HG02588 (cell line): ENCODE results near the gene ZNF853.
"Not testable (repeated sequence)": the region's sequence is repeated elsewhere in the genome, so short reads cannot be mapped to it uniquely, and the experiment has no call there.

Experiments used
- ATAC-seq: cut with Tn5 transposase; IDR thresholded peaks from one replicate; pipeline ENCODE4 v1.9.1; 2021; ENCODE audit warnings: mild to moderate bottlenecking, moderate library complexity; ENCODE audit not compliant: unreplicated experiment

ZNF853 gene

GRCh38 chr7:6614953-6615722, at the start of gene ZNF853:
ZNF853 (plus strand) TSS chr7:6615610; CDS start chr7:6616175, 565 bp downstream.
- ATAC-seq, result no peak

GRCh38 chr7:6565655-6566054, 49.8 kb upstream of the ZNF853 start:
- no peak for ATAC-seq

GRCh38 chr7:6567886-6568285, 47.5 kb upstream of the ZNF853 start:
- ATAC-seq, result no peak

GRCh38 chr7:6571160-6571779, 44.1 kb upstream of the ZNF853 start:
- no peak for ATAC-seq

GRCh38 chr7:6575281-6576023, 40.0 kb upstream of the ZNF853 start:
- no peak for ATAC-seq

GRCh38 chr7:6576024-6576866, 39.2 kb upstream of the ZNF853 start:
- no peak for ATAC-seq

- ATAC-seq, result not testable (repeated sequence)
Observed at GRCh38 chr7:6576867-6577368, 38.5 kb upstream of the ZNF853 start.

GRCh38 chr7:6577369-6578113, 37.9 kb upstream of the ZNF853 start, which contains the start of gene ZDHHC4:
ZDHHC4 (plus strand) TSS chr7:6577454; CDS start chr7:6580562, 3,108 bp downstream.
- ATAC-seq, result peak; percentile 93

GRCh38 chr7:6578114-6579084, 37.0 kb upstream of the ZNF853 start:
- no peak for ATAC-seq

- no peak for ATAC-seq
Observed at GRCh38 chr7:6579446-6579845, 36.0 kb upstream of the ZNF853 start.

GRCh38 chr7:6585746-6586432, 29.5 kb upstream of the ZNF853 start:
- ATAC-seq, result not testable (repeated sequence)

- ATAC-seq, result no peak
Observed at GRCh38 chr7:6588566-6588965, 26.8 kb upstream of the ZNF853 start.

GRCh38 chr7:6589151-6589828, 26.1 kb upstream of the ZNF853 start:
- no peak for ATAC-seq

- peak; percentile 84 for ATAC-seq
Observed at GRCh38 chr7:6589829-6590644, 25.4 kb upstream of the ZNF853 start, which contains the start of gene INTS15. INTS15 (plus strand) TSS chr7:6590021; CDS start chr7:6590284, 263 bp downstream.

- no peak for ATAC-seq
Observed at GRCh38 chr7:6590645-6591110, 24.7 kb upstream of the ZNF853 start.

GRCh38 chr7:6600093-6600492, 15.3 kb upstream of the ZNF853 start:
- no peak for ATAC-seq
